DND-41 (cell line): ENCODE results near the gene MBP.

Experiments
- CTCF ChIP-seq: IDR thresholded peaks from 2 replicates; pipeline ENCODE4 v1.5.1; 2012; ENCODE audit warnings: borderline replicate concordance, low read length, moderate library complexity, mild to moderate bottlenecking; ENCODE audit not compliant: poor library complexity, severe bottlenecking; ENCODE audit errors: extremely low read depth
- EZH2 ChIP-seq: IDR thresholded peaks from 3 replicates; pipeline ENCODE4 v1.6.1; 2012; ENCODE audit warnings: borderline replicate concordance, low read depth, mild to moderate bottlenecking, moderate library complexity, low read length, inconsistent platforms; ENCODE audit not compliant: severe bottlenecking

GRCh38 chr18:77162580-77162979 is 30.0 kb upstream of the MBP start:
- no peak for TF ChIP-seq CTCF
- TF ChIP-seq EZH2 = no peak
